SK-N-DZ (cell line): ENCODE measurements around the gene ROM1.
A peak's percentile ranks its signal among the peaks of the same experiment; 100 is the strongest.
"Not testable (repeated sequence)": the region's sequence is repeated elsewhere in the genome, so short reads cannot be mapped to it uniquely, and the experiment has no call there.

Experiments used
- DNase-seq: peaks from one replicate; pipeline ENCODE4 v3.0.0-alpha.2; 2015; ENCODE audit warnings: low spot score

The ROM1 gene

DNA sequence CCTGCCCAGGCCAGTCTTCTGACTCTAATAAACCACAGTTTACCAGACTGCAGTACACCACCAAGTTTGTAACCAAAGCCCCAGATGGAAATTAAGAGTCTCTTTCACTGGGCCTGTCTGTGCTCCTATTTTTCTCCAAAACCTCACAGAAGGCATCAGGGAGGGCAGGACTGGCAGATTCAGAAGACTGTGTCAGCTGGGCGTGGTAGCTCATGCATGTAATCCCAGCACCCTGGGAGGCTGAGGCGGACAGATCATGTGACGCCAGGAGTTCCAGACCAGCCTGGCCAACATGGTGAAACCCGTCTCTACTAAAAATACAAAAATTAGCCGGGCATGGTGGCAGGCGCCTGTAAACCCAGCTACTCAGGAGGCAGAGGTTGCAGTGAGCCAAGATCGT lies 27.7 kb upstream of the ROM1 start:
- DNase-seq: not testable (repeated sequence)

DNA sequence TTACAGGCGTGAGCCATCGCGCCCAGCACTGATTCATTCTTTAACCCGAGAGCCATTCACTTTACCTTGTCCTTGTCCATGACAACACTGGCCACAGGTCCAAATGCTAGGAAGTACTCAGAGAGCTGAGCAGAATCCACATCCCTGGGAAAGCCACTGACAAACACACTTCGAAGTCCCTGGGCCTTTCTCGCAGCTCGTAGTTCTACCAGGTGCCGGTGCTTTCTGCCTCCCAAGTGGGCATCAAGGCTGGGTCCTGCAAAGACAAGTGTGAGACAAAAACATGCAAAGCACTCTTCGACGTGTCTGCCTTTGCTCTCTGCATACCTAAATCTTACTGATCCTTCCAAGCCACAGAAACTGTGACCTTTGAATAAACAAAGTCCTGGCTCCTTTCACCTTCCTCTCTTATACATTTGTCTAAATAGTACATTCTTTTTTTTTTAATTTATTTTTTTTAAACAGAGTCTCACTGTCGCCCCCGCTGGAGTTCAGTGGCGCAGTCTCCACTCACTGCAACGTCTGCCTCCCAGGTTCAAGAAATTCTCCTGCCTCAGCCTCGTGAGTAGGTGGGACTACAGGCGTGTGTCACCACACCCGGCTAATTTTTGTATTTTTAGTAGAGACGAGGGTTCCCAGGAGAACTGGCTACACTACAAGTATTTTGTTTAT lies 24.0 kb upstream of the ROM1 start:
- no peak for DNase-seq

DNA sequence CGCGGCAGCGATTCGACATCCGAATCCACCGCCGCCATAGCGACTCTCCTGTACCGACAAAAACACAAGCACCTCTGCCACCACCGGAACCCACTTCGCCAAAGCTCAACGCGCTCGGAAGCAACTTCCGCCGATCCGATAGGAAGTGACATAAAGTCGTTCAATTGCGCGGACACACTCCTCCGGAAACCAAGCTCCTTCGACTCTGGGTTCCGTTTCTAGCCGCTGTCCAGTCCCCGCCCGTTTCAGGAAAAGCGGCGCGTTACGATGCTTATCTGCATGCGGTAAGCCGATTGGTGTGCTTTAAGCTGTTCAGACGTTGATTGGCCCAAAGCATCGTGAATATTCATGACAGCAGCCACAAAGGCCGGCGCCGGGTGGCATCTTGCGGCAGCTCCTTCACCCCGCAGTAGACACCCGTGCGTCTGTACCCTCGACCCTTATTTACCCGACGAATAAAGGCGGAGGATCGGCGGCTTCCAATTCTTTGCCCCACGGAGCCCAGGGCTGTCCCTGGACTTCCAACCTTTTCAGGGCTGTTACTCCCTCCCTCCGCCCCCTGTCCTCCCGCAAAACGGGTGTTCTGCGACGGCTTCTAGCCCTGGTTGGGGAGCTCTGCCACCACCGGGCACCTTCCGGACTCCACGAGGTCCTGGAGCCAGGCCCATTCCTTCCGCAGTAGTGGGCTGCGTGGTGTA lies 21.5 kb upstream of the ROM1 start, which contains the start of gene TUT1:
Gene TUT1 (minus strand): TSS at position 76 of the 698 bp plus-strand sequence. CDS start 38 bp downstream, at position 38.
- peak; percentile 100 for DNase-seq

DNA sequence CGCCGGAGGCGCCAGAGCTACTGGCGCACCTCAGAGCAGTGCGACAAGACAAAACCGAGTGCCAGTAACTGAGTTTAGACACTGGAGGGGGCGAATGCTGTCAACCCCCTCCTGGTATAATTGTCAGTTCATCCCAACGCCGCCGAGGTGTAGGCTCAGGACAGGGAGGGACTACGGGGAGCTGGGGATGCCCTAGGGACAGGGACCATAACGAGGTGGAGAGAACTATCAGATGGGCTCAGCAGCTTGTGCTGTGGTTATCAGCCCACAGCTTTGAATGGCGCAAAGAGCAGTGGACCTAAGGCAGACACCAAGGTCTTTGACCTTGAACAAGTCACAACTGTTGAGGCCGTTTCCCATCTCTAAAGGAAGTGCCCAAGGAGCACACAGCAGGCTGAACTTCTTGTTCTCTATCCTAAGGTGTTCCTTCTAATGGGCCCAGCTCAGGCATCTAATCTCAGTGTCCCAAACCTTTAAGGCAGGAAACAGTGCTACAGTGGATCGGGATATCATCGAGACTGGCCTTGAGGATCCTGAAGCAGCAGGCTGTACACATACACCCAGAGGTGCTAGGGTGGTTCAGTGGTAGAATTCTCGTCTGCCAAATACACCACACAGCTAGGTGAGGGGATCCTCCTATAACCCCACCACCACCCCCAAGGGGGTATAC lies 20.8 kb upstream of the ROM1 start:
- no peak for DNase-seq

DNA sequence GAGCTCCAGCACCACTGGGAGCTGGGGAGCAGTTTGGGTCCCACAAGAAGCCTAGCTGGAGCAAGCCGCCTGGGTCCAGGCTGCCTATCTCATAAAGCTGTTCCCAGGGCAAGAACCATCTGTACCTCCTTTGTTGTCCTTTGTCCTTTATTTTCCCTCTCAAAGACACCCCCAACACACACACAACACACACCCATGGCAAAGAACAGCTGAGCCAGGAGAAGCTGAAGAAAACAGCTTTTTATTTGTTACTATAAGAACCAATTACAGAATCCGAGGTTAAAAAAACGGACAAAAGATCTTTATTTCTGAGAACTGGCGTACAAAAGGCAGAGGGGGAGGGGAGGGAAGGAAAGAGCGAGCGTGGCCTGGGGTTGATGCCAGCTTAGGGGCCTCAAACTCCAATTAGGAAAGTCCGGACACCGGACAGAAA lies 20.1 kb upstream of the ROM1 start:
- no peak for DNase-seq

DNA sequence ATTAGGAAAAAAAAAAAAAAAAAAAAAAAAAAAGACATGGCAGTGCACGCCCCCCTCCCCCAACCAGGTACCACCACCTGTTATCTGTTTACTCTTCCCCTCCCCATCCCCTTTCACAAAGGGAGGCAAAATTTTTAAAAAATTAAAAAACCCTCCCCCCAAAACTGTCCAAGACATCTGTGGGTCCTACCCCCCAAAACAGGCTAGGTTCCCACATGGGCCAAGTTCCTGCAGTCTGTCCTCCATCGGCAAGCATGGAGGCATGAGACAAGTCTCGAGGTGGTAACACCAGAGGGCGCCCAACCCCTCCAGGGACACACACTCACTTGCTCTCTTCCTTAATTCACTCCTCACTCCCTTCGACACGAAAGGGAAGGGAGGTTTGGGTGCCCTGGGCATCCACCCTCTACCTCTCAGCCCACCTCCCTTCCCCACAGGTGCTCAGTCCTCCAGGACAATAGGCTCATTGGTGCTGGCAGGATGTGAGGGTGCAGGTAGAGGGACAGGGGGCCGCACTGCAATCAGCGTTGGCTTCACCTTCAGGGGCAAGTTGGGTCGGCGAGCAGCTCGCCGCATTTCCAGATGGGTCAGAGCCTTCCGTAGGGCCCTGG lies 19.5 kb upstream of the ROM1 start:
- peak; percentile 80 for DNase-seq

DNA sequence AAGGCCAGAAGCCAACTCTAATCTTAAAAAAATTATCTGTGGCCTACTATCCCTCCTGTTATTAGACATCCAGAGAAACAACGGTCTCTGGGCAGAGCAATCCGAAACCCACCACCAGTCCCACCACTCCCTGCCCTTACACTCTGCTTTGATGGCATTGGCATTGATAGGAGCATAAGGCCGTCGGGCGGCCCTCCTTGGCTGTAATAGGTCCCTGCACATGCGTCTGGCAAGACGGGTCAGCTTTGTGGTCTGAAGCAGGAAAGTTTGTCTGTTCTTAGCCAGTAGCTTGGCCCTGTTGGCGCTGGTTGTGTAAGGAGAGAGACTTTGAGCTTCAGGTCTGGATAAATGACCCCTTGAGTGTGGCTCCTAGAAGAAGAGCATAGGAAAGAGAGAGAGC lies 17.9 kb upstream of the ROM1 start:
- no peak for DNase-seq

DNA sequence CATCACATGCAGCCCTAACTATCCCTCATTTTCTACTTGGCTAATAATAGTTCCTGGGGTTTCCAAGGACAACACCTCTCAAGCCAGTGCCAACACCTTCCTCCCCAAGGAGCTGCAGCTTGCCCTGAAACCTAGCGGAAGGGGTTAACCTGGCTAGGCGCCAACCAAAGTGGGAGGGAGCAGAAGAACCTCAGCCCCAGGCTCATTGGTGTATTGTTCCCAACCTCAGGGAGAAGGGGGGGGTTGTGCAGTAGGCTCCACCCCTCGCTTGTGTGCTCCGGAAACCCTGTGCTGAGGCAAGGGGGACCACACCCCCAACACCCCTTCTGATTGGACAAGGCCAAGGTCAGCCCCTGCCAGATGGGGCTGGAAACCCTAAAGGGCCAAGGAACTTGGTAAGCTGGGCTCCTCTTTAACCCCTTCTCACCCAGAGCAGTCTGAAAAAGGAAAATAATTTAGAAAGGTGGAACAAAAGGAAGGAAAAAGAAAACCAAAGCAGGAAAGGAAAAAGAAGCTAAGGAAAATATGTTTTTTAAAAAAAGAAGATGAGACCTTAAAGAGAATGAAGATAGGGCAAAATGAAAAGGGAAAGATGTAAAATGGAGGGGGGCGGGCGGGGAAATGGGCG lies 13.9 kb upstream of the ROM1 start:
- DNase-seq: peak; percentile 99

DNA sequence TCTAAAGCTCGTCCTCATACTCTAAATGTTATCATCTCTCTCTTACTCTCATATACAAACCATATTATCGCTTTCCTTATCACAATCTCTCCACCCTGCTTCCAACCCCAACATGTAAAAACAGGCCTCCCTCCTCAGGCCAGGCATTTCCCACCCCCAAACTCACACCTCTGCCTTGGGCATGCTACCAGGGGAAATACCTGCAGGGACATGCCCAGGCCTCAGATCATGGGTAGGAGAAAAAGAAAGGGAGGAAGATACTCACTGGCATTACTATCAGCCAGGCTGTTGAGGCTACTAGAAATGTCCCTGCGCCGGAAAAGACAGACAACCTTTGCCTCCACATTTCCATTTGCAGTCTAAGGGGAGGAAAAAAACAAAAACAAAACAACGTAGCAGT lies 13.2 kb upstream of the ROM1 start:
- DNase-seq: no peak

DNA sequence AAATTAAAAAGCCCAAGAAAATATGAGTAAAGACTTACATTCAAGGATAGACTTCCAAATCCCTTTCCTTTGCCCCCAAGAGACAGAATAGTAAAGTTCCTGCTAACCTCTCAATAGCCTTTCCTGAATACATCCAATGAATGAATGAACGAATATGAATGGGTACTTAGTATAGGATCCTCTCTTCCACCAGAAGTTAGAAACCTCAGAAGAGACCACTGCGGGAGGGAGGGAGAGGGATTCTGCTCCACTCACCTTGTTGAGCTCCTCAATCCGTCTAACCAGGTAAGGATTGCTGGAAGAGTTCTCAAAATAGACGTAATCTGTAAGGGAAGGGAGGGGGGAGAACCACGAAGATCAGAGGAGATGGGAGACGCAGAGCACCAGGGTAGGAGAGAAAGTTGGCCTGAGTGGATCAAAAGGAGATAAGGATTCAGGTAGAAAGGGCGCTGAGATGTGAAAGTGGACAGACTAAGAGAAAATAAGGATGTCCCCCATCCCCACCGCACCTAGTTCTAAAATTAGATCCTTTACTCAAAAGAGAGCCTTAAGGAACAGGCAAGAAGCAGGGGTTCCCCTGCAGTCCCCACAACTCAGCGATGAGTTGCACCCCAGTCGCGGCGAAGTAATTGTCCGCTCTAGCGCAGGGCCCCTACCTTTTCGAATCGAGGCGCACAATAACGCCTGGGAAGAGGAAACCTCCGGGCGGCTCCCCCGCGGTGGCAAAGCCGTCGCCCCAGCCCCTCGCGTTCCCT lies 12.5 kb upstream of the ROM1 start:
- DNase-seq: no peak

DNA sequence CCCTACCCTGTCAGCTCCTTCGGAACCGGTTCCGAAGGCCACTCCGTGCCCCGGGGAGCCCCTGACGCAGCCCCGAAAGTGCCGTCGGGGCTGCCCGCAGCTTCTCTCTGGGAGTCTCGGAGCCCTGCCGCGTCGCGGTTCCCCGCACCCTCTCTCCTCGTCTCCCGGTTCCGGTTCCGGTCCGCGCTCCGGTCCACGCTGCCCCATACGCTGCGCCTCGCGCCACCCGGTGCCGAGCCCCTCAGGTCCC lies 12.0 kb upstream of the ROM1 start:
- no peak for DNase-seq

DNA sequence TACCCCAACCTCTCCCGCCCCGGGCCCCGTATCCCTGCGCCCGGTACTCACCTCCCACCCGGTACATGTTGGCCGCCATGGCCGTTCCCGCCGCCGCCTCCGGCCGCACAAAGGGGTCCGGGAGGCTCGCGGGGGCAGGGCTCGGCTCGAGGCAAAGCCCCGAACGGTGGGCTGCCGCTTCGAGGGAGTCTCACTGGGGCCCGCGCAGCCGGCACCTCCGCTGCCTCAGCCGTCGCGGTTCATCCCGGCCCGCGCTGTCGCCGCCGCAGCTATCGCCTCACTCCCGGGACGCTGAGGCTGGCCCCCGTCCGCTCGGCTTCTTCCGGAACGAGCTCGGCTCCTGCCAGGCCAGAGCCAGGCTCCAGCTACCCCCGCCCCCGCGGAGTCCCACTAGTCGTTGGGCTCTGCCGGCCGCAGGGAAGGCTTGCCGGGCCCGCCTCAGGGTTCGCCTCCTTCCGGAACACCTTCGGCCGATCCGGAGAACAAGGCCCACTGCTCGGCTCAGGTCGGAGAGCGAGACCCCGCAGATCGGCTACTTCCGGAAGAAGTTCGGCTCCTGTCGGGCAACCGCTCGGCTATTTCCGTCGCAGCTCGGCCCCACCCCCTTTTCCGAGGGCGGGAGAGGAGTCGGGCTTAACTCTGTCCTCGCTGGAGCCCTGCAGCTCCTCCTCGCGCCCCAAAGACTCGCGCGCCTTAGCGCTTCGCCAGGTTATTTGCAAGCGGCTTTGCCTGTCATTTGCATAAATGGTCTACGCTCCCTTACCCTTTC lies 11.5 kb upstream of the ROM1 start, which contains the start of gene MTA2:
Gene MTA2 (minus strand): TSS at position 494 of the 769 bp plus-strand sequence. CDS start 415 bp downstream, at position 79.
- peak; percentile 98 for DNase-seq

DNA sequence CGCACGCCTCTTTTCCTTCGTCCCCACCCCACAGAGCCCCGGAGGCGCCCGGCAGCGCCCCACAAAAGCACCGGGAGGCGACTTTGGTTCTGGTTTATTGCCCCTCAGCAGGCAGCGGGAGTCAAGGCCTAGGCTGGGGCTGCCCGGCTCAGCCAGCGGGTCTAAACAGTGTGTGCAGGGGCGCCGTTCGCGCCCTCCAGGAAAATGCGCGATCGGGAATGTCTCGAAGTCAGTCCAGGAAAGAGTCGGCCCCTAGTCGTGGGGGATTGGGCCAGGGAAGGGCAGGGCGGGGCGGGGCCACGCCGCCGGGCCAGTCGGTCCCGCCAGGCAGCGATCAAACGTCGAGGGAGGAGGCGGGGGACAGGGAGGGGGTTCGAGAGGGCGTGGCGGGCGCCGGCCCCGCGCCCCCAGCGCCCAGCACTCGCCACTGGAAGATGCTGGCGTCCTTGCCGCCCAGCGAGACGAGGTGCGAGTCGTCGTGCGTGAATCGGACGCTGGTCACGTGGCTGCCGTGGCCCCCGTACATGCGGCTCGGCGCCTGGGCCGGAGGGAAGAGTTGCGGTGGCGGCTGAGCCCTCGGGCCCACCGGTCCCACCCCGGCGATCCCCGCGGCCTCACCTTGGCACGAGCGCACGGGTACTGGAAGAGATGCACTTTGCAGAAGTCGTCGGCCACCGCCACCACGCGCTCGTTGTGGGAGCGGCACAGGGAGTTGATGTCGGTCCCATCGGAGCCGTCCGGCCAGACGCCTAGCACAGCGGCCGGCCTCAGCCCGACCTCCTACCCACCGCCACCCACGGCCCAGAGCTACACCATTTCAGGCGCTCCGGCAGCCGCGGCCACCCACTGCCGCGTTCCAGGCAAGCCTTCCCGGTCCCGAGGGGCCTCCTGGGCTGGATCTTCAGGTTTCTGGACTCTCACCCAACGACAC lies 10.7 kb upstream of the ROM1 start:
- peak; percentile 84 for DNase-seq

DNA sequence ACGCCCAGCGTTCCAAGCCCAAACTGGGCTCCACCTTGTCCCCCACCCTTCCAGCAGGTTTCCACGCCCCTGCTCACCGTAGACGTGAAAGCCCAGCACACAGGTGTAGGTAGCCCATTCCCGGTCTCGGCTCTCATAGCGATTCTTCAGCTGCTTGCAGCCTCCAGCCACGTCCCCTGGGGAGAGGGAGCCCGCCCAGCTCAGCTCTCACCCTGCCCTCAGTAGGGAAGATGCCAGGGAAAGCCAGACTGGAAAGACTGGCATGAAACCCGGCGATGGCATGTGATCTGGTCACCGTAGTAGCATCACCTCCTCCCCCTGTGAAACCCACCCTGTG lies 10.0 kb upstream of the ROM1 start:
- DNase-seq: no peak

DNA sequence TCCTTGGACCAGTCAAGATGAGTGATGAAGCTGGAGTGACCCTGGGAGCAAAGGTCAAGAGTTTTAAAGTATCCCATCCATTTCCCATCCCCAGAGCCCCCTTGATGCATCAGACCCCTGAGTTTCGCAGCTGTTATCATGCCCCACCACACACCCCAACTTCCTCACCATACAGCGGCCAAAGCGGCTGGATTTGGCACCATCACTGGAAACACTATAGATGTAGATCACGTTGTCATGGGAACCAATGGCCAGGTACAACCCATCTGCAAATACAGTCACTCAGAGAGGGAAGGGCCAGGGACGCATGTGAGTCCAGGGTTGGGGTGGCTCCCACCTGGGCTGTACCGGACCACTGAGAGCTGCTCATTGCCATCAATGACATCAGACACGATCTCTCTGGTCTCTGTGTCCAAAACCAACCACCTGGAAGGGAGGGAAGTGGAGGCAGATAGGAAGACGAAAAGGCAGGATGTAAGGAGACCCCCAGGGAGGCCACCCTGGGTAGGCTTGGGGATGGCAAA lies 9.2 kb upstream of the ROM1 start:
- DNase-seq: no peak

DNA sequence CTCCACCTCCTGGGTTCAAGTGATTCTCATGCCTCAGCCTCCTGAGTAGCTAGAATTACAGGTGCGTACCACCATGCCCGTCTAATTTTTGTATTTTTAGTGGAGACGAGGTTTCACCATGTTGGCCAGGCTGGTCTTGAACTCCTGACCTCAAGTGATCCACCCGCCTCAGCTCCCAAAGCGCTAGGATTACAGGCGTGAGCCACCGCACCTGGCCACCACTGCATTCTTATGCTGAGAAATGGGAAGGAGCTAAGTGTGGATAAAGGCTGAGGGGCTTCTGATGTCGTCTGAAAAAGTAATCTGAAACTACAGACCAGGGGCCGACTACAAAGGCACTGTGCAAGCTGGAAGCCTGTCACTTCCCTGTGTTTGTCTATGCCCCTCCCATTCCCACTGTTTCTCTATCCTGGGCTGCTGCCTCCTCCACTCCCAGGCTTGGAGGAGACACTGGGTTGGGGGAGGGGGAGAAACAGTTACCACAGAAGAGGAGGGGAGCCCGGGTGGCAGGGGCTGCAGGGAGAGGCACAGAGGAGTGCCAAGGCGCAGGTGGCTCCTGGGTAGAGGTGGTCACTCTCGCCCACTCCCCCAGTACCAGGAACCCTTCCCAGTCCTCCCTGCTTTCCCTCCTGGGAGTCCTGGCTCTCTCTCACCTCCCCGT lies 8.5 kb upstream of the ROM1 start:
- DNase-seq: peak; percentile 40

DNA sequence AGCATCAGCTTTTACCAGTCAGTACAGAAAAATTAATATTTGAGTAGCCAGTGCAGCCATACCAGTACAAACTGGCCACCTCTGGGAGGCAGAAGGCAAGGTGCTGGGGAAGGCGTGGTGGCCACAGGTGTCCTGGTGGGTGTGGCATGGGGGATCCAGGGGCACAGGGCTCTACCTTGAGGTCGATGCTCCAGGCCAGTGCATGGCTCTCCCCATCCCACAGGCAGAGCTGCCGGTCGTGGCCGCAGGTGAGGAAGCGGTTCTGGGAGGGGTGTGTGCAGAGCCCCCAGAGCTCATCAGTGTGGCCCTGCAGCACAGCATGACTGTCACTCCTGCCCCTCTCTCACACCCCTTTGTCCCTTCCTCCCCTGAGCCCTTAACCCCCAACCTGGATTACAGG lies 7.6 kb upstream of the ROM1 start:
- no peak for DNase-seq

DNA sequence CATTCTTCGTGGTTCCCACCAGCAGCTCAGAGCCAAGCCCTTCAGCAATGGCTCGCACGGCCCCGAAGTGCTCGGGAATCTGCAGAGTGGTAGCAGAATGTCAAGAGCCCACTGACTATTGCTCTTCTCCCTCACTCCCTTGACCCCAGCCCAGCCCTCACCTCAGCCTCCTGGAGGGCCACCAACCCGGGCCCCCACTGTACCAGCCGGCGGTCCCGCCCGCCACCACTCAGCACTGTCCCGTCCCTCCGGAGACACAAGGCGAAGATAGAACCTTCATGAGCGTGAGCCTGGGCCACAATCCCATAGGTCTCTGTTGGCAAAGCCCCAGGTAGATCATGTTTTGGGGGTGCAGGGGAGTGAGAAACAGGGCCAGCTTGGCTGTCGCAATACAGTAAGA lies 7.2 kb upstream of the ROM1 start:
- DNase-seq: no peak

DNA sequence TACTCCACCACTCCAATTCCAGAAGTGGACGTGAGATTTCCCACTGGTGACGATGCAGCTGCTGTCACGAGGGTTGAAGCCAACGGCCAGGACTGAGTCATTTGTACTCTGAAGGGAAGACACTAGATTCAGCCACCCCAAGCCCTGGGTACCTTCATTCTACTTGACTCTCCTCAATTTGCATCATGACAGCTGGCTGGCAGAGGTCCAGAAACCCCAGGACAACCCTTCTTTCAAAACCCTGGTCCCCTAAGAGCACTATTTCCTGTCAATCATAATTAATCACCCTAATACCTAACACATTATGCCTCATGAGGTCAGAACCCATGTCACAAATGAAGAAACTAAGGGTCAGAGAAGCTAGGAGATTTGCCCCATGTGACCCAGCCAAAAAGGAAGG lies 5.3 kb upstream of the ROM1 start:
- DNase-seq: no peak
